SK-N-MC (cell line): ENCODE results near the gene FFAR1.
"Not testable (repeated sequence)": the region's sequence is repeated elsewhere in the genome, so short reads cannot be mapped to it uniquely, and the experiment has no call there.

ENCODE experiments used
- DNase-seq: peaks from one replicate; pipeline ENCODE4 v3.0.0-alpha.2; 2011; ENCODE audit warnings: low read depth, low spot score
- H3K27ac ChIP-seq: fragments of 200-600 bp; sonication (generic); 2 replicates; pipeline ENCODE4 v1.5.1; 2016; ENCODE audit warnings: mixed run types
- H3K36me3 ChIP-seq: fragments of 200-600 bp; sonication (generic); 2 replicates; pipeline ENCODE4 v1.6.1; 2017; ENCODE audit warnings: antibody characterized with exemption, low read length, mixed read lengths; ENCODE audit not compliant: insufficient read depth
- H3K4me3 ChIP-seq: fragments of 200-600 bp; sonication (generic); 2 replicates; pipeline ENCODE4 v1.5.1; 2016
- H3K9ac ChIP-seq: fragments of 200-600 bp; sonication (generic); 2 replicates; pipeline ENCODE4 v1.8.0; 2017; ENCODE audit warnings: mixed run types, mixed read lengths; ENCODE audit not compliant: insufficient read length
- H3K9me3 ChIP-seq: fragments of 200-600 bp; sonication (generic); 2 replicates; pipeline ENCODE4 v1.6.1; 2017; ENCODE audit warnings: low read depth, mild to moderate bottlenecking, antibody characterized with exemption, low read length, moderate library complexity, mixed read lengths
- EZH2 ChIP-seq: fragments of 200-600 bp; sonication (generic); IDR thresholded peaks from one replicate; pipeline ENCODE4 v1.6.1; 2017; ENCODE audit warnings: antibody characterized with exemption
- FOXP2 ChIP-seq: optimal IDR thresholded peaks from 2 replicates; pipeline ENCODE3; 2011; ENCODE audit warnings: mild to moderate bottlenecking, moderate library complexity; ENCODE audit not compliant: insufficient read depth; ENCODE audit errors: extremely low read length, control extremely low read depth
- POLR2AphosphoS5 ChIP-seq: IDR thresholded peaks from 2 replicates; pipeline ENCODE4 v1.6.1; 2012; ENCODE audit warnings: mild to moderate bottlenecking, low read depth, low read length, borderline replicate concordance

The FFAR1 gene

GRCh38 chr19:35350591-35350990 lies 2.9 kb downstream of the FFAR1 start:
- no peak for TF ChIP-seq EZH2
- Histone ChIP-seq H3K27ac (no peak overlapping the region), H3K36me3 (no peaks in the 10 kb centered on the region), H3K9ac (no peak overlapping the region), H3K9me3 (no peaks in the 10 kb centered on the region), H3K4me3 (no peak overlapping the region)
- no peak for DNase-seq

GRCh38 chr19:35351411-35352176 lies 3.9 kb downstream of the FFAR1 start:
- no peak overlapping the region for H3K4me3 ChIP-seq
- no peaks in the 10 kb centered on the region for H3K36me3 ChIP-seq
- H3K9me3 ChIP-seq, result no peaks in the 10 kb centered on the region
- no peak for DNase-seq
- TF ChIP-seq EZH2 (no peak), POLR2AphosphoS5 (no peak), FOXP2 (no peak)
- H3K9ac ChIP-seq, result no peak overlapping the region
- no peak overlapping the region for H3K27ac ChIP-seq

- no peak for DNase-seq
- no peaks in the 10 kb centered on the region for H3K9me3 ChIP-seq
- no peak for TF ChIP-seq FOXP2
- TF ChIP-seq EZH2, result no peak
- TF ChIP-seq POLR2AphosphoS5, result no peak
- no peaks in the 10 kb centered on the region for H3K36me3 ChIP-seq
- H3K27ac ChIP-seq, result no peak overlapping the region
- no peak overlapping the region for H3K9ac ChIP-seq
- no peak overlapping the region for H3K4me3 ChIP-seq
Measured at GRCh38 chr19:35352177-35352447, 4.4 kb downstream of the FFAR1 start.

GRCh38 chr19:35352448-35353304 lies 5.0 kb downstream of the FFAR1 start:
- no peak for TF ChIP-seq EZH2
- no peak for TF ChIP-seq POLR2AphosphoS5
- no peak for TF ChIP-seq FOXP2
- Histone ChIP-seq H3K9ac (no peak overlapping the region), H3K9me3 (no peaks in the 10 kb centered on the region), H3K27ac (no peak overlapping the region), H3K4me3 (no peak overlapping the region), H3K36me3 (no peaks in the 10 kb centered on the region)
- DNase-seq, result no peak

- H3K9me3 ChIP-seq, result no peaks in the 10 kb centered on the region
- H3K27ac ChIP-seq, result no peak overlapping the region
- H3K9ac ChIP-seq, result no peak overlapping the region
- DNase-seq, result no peak
- H3K36me3 ChIP-seq, result no peaks in the 10 kb centered on the region
- TF ChIP-seq POLR2AphosphoS5 (no peak), FOXP2 (no peak), EZH2 (no peak)
- H3K4me3 ChIP-seq, result no peak overlapping the region
Measured at GRCh38 chr19:35353635-35354034, 5.9 kb downstream of the FFAR1 start.

- Histone ChIP-seq H3K36me3 (no peaks in the 10 kb centered on the region), H3K9me3 (no peaks in the 10 kb centered on the region), H3K4me3 (no peak overlapping the region), H3K9ac (no peak overlapping the region), H3K27ac (no peak overlapping the region)
- TF ChIP-seq EZH2 (no peak), FOXP2 (no peak), POLR2AphosphoS5 (no peak)
- no peak for DNase-seq
Measured at GRCh38 chr19:35354898-35355297, 7.2 kb downstream of the FFAR1 start.

GRCh38 chr19:35355791-35356460 lies 8.2 kb downstream of the FFAR1 start:
- TF ChIP-seq EZH2, result no peak
- no peak for TF ChIP-seq POLR2AphosphoS5
- TF ChIP-seq FOXP2, result no peak
- Histone ChIP-seq H3K27ac (no peak overlapping the region), H3K9me3 (no peaks in the 10 kb centered on the region), H3K4me3 (no peak overlapping the region), H3K36me3 (no peaks in the 10 kb centered on the region), H3K9ac (no peak overlapping the region)
- no peak for DNase-seq

GRCh38 chr19:35357867-35358573 lies 10.3 kb downstream of the FFAR1 start, which contains the start of gene FFAR3:
Gene FFAR3 (plus strand): TSS chr19:35358460. CDS start chr19:35358891, 431 bp downstream.
- no peaks in the 10 kb centered on the region for H3K9me3 ChIP-seq
- TF ChIP-seq EZH2, result no peak
- no peak for TF ChIP-seq FOXP2
- no peak for TF ChIP-seq POLR2AphosphoS5
- no peaks in the 10 kb centered on the region for H3K36me3 ChIP-seq
- H3K4me3 ChIP-seq, result 0 out of 2 replicates have a peak within 1 kb of the TSS, but pooled peaks have one; percentile 11
- H3K9ac ChIP-seq, result no peak within 1 kb of the TSS
- DNase-seq, result no peak
- no peak within 1 kb of the TSS for H3K27ac ChIP-seq

GRCh38 chr19:35358834-35359233 lies 11.1 kb downstream of the FFAR1 start:
- DNase-seq, result not testable (repeated sequence)

GRCh38 chr19:35359395-35359794 lies 11.7 kb downstream of the FFAR1 start:
- not testable (repeated sequence) for DNase-seq, H3K4me3 ChIP-seq, H3K9me3 ChIP-seq, H3K9ac ChIP-seq, H3K36me3 ChIP-seq, H3K27ac ChIP-seq

More at GRCh38 chr19:35358834-35359233, 11.1 kb downstream of the FFAR1 start:
- not testable (repeated sequence) for H3K4me3 ChIP-seq, H3K27ac ChIP-seq, H3K9ac ChIP-seq, H3K9me3 ChIP-seq, H3K36me3 ChIP-seq

- not testable (repeated sequence) for DNase-seq, H3K27ac ChIP-seq, H3K4me3 ChIP-seq, H3K9ac ChIP-seq, H3K36me3 ChIP-seq, H3K9me3 ChIP-seq
Measured at GRCh38 chr19:35360081-35360480, 12.4 kb downstream of the FFAR1 start.
